Ecto neural progenitor cell (in vitro differentiated cells): ENCODE results near the gene HMBS.
"Not testable (repeated sequence)": the region's sequence is repeated elsewhere in the genome, so short reads cannot be mapped to it uniquely, and the experiment has no call there.

ENCODE experiments used
- DNase-seq: peaks from one replicate; pipeline ENCODE4 v3.0.0-alpha.2; 2018; ENCODE audit warnings: low spot score

HMBS gene

GRCh38 chr11:119118946-119119345, 34.3 kb downstream of the HMBS start:
- DNase-seq, result no peak

DNA sequence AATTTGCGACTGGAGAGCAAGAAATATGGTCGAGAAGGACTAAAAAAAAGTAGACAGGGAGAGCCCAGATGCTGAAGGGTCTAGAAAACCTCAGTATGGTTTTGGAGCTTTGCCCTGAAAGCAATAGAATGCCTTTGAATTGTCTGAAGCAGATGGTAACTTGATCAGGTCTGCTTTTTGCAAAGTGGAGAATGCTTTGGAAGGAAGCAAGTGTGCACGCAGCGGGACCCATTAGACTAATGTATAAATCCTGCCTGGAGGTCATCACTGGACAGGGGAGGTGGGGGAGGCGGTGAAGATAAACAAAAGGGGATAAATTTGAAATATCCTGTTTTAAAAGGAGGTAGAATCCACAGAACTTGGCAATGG, 35.9 kb downstream of the HMBS start:
- DNase-seq, result no peak

DNA sequence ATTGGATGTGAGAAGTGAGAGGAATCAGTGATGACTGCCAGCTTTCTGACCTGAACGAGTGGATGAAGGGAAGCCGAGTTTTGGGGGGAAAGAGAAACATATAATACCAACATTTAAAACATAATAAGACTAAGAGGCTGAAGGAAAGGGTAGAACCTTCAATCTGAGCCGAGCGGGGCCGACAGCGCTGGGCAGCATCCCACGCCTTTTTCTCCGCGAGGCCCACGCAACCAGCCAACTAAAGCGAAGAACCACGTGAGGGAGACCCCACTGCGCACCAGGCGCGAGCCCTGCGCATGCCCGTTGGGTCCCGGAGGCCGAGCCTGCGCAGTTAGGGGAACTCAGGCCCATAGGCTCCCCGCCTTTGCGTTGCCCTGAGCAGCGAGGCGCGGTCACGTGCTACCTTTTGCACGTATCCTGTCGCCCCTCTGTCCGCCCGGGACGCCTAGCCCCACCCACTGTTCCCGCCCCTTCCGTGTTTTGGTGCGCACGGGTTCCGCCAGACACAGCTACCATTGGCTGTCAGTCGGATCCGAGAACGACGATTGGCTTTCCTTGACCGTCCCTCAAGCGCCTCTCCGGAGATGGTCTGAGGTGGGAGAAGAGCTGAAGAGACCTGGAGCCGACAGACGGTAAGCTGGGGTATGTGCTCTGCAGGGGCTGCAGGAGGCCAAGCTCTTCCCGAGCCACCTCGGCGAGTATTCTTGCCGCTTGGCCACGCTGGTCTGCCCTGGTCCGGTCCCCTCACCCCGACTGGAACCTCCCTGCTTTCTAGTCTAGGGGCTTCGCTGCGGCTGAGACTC, 36.5 kb downstream of the HMBS start, which contains the start of gene HINFP:
Gene HINFP, plus strand, starts transcription at position 573 of the 803 bp plus-strand sequence. CDS start 5,365 bp downstream, outside the sequence.
- peak; percentile 100 for DNase-seq

- DNase-seq, result no peak
These were observed 37.1 kb downstream of the HMBS start for GRCh38 chr11:119121811-119122124.

GRCh38 chr11:119125821-119126220, 41.1 kb downstream of the HMBS start:
- no peak for DNase-seq

- no peak for DNase-seq
These were observed 42.1 kb downstream of the HMBS start for GRCh38 chr11:119126675-119127268.

- DNase-seq, result no peak
These were observed 46.0 kb downstream of the HMBS start for GRCh38 chr11:119130662-119131061.

DNA sequence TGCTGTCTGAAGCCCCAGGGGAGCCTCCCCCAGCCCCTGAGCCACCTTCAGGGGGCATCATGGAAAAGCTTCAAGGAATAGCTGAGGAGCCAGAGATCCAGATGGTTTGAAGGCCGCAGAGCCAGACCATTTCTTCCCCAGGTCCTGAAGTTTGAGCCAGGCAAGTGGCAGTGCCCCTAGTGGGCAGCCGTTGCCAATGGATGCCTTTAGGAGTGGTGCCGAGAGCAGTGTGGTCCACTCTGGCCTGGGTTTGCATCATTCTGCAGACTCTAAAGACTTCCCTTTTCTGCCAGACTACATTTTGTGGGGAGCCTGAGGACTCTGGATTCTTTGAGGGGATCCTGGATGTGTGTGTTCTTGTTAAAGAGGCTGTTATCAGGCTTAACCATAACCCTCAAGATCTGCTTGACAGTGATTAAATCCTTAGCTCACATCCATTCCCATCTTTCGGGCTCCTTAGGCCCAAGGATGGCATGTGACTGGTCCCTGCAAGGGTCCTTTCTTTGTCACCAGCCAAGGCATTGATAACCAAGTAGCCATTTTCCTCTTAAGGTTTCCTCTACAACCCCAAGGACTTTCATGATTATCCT, 49.8 kb downstream of the HMBS start:
- DNase-seq, result no peak

DNA sequence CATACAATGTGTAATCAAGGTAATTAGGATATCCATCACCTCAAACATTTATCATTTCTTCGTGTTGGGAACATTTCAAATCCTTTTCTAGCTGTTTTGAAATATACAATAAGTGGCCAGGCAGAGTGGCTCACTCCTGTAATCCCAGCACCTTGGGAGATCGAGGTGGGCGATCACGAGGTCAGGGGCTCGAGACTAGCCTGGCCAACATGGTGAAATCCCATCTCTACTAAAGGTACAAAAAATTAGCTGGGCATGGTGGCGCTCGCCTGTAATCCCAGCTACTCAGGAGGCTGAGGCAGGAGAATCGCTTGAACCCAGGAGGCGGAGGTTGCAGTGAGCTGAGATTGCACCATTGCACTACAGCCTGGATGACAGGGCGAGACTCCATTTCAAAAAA, 54.6 kb downstream of the HMBS start:
- not testable (repeated sequence) for DNase-seq
